Muscle of leg (tissue), 16 donors: ENCODE results near the gene SRSF3. TPM values are rescaled to one million over a fixed set of nuclear protein-coding genes. Genes with fewer than 3 reads are reported as not detected.
A peak's percentile ranks its signal among the peaks of the same experiment; 100 is the strongest.

Source experiments
- DNase-seq: peaks from one replicate; pipeline ENCODE4 v3.0.0; 2013
- H3K27ac ChIP-seq: one replicate; pipeline ENCODE4 v1.5.1; 2013; ENCODE audit warnings: mild to moderate bottlenecking, low read length, control low read depth
- H3K27me3 ChIP-seq: one replicate; pipeline ENCODE4 v1.6.1; 2013; ENCODE audit warnings: low read length; ENCODE audit not compliant: control insufficient read depth, insufficient read depth
- H3K36me3 ChIP-seq: one replicate; pipeline ENCODE4 v1.6.1; 2013; ENCODE audit warnings: low read length; ENCODE audit not compliant: control insufficient read depth, insufficient read depth
- H3K4me1 ChIP-seq: one replicate; pipeline ENCODE4 v1.6.1; 2013; ENCODE audit warnings: low read length; ENCODE audit not compliant: control insufficient read depth, insufficient read depth
- H3K4me3 ChIP-seq: one replicate; pipeline ENCODE4 v1.5.1; 2013; ENCODE audit warnings: low read length, control low read depth
- H3K9me3 ChIP-seq: replicated peaks from 2 replicates; pipeline ENCODE4 v1.6.1; 2013; ENCODE audit warnings: low read depth, low read length; ENCODE audit not compliant: control insufficient read depth
- WGBS: methylation state at CpG from one replicate; pipeline ENCODE4 v1.1.5; 2013; ENCODE audit warnings: missing lambda C conversion rate; ENCODE audit not compliant: insufficient coverage; 5-methylcytosine and 5-hydroxymethylcytosine counted together
- long read RNA-seq, 11 donors: transcript quantifications; one replicate each; lab custom pipeline, GENCODE V29; 2026
- polyA plus RNA-seq, 8 donors: library from polyadenylated mRNA; unstranded; fragments of 120-200 nt; gene quantifications; one replicate each; pipeline versions ENCODE4 v1.2.1 to v1.2.3, GENCODE V29; 2013; ENCODE audit warnings: inconsistent platforms in 1 of 8, low replicate concordance in 1 of 8; ENCODE audit not compliant: insufficient read length in 8 of 8, insufficient read depth in 1 of 8
- total RNA-seq: library from RNA; stranded (reverse); fragments of 120-200 nt; gene quantifications from one replicate; pipeline ENCODE4 v1.2.4, GENCODE V29; 2013

Gene SRSF3
- 261 TPM for total RNA-seq
- 100 to 1,000 TPM; 308 to 413 (median 326) TPM for polyA plus RNA-seq
- long read RNA-seq, donor 1, full-length matches to known transcripts, result 85 of 90 reads
- long read RNA-seq, donor 1, partial matches to known transcripts, result 5 of 90 reads
- long read RNA-seq, donor 1, other reads (novel, unspliced or antisense), result 0 of 90 reads
- long read RNA-seq, donor 2, full-length matches to known transcripts, result 36 of 36 reads
- long read RNA-seq, donor 2, partial matches to known transcripts, result 0 of 36 reads
- long read RNA-seq, donor 2, other reads (novel, unspliced or antisense), result 0 of 36 reads
- long read RNA-seq, donor 3, full-length matches to known transcripts, result 148 of 159 reads
- long read RNA-seq, donor 3, partial matches to known transcripts, result 5 of 159 reads
- long read RNA-seq, donor 3, other reads (novel, unspliced or antisense), result 6 of 159 reads
- long read RNA-seq, donor 4, full-length matches to known transcripts, result 128 of 139 reads
- long read RNA-seq, donor 4, partial matches to known transcripts, result 11 of 139 reads
- long read RNA-seq, donor 4, other reads (novel, unspliced or antisense), result 0 of 139 reads
- long read RNA-seq, donor 5, full-length matches to known transcripts, result 483 of 544 reads
- long read RNA-seq, donor 5, partial matches to known transcripts, result 43 of 544 reads
- long read RNA-seq, donor 5, other reads (novel, unspliced or antisense), result 18 of 544 reads
- long read RNA-seq, donor 6, full-length matches to known transcripts, result 381 of 419 reads
- long read RNA-seq, donor 6, partial matches to known transcripts, result 31 of 419 reads
- long read RNA-seq, donor 6, other reads (novel, unspliced or antisense), result 7 of 419 reads
- long read RNA-seq, donor 7, full-length matches to known transcripts, result 333 of 388 reads
- long read RNA-seq, donor 7, partial matches to known transcripts, result 49 of 388 reads
- long read RNA-seq, donor 7, other reads (novel, unspliced or antisense), result 6 of 388 reads
- long read RNA-seq, donor 8, full-length matches to known transcripts, result 180 of 201 reads
- long read RNA-seq, donor 8, partial matches to known transcripts, result 13 of 201 reads
- long read RNA-seq, donor 8, other reads (novel, unspliced or antisense), result 8 of 201 reads
- long read RNA-seq, donor 9, full-length matches to known transcripts, result 234 of 254 reads
- long read RNA-seq, donor 9, partial matches to known transcripts, result 20 of 254 reads
- long read RNA-seq, donor 9, other reads (novel, unspliced or antisense), result 0 of 254 reads
- long read RNA-seq, donor 10, full-length matches to known transcripts, result 378 of 422 reads
- long read RNA-seq, donor 10, partial matches to known transcripts, result 32 of 422 reads
- long read RNA-seq, donor 10, other reads (novel, unspliced or antisense), result 12 of 422 reads
- long read RNA-seq, donor 11, full-length matches to known transcripts, result 244 of 275 reads
- long read RNA-seq, donor 11, partial matches to known transcripts, result 31 of 275 reads
- long read RNA-seq, donor 11, other reads (novel, unspliced or antisense), result 0 of 275 reads

- H3K4me1 ChIP-seq, result peaks cover 27% of the 10 kb centered on the region
- under 1% methylated on average over 51 of the region's 58 CpGs for WGBS
- H3K27ac ChIP-seq, result peak within 1 kb of the TSS; percentile 99
- peak within 1 kb of the TSS; percentile 74 for H3K4me3 ChIP-seq
- no peaks in the 10 kb centered on the region for H3K9me3 ChIP-seq
- DNase-seq, result peak; percentile 99
- peaks cover 21% of the 10 kb centered on the region for H3K36me3 ChIP-seq
- H3K27me3 ChIP-seq, result no peaks in the 10 kb centered on the region
Observed at GRCh38 chr6:36594029-36594815, at the start of gene SRSF3. TSS of gene SRSF3 (plus strand) at chr6:36594362. CDS start at chr6:36596763, 2,401 bp downstream.

- Histone ChIP-seq H3K27me3 (no peaks in the 10 kb centered on the region), H3K27ac (peak overlapping the region; percentile 94), H3K36me3 (no peaks in the 10 kb centered on the region), H3K4me3 (peak overlapping the region; percentile 89), H3K4me1 (peaks cover 3% of the 10 kb centered on the region), H3K9me3 (no peaks in the 10 kb centered on the region)
- DNase-seq, result no peak
- 50% methylated on average over 2 of the region's 3 CpGs for WGBS
Observed at GRCh38 chr6:36545767-36546307, 48.3 kb upstream of the SRSF3 start.

- no peaks in the 10 kb centered on the region for H3K36me3 ChIP-seq
- no peaks in the 10 kb centered on the region for H3K27me3 ChIP-seq
- H3K9me3 ChIP-seq, result no peaks in the 10 kb centered on the region
- H3K4me1 ChIP-seq, result peaks cover 3% of the 10 kb centered on the region
- WGBS, result 0% methylated on average over 12 of the region's 15 CpGs
- peak overlapping the region; percentile 94 for H3K27ac ChIP-seq
- H3K4me3 ChIP-seq, result peak overlapping the region; percentile 89
- peak; percentile 79 for DNase-seq
Observed at GRCh38 chr6:36546308-36546919, 47.7 kb upstream of the SRSF3 start.

GRCh38 chr6:36546920-36547645 lies 47.1 kb upstream of the SRSF3 start, which contains the start of gene STK38:
TSS of gene STK38 (minus strand) at chr6:36547479. CDS start at chr6:36540202, 7,277 bp downstream.
- peak; percentile 94 for DNase-seq

GRCh38 chr6:36547646-36548400 lies 46.3 kb upstream of the SRSF3 start:
- H3K27me3 ChIP-seq, result no peaks in the 10 kb centered on the region
- no peak for DNase-seq
- peak overlapping the region; percentile 32 for H3K27ac ChIP-seq
- WGBS, result 30% methylated on average over 2 of the region's 13 CpGs
- no peak overlapping the region for H3K4me3 ChIP-seq
- no peaks in the 10 kb centered on the region for H3K36me3 ChIP-seq
- peaks cover 3% of the 10 kb centered on the region for H3K4me1 ChIP-seq
- no peaks in the 10 kb centered on the region for H3K9me3 ChIP-seq

More at GRCh38 chr6:36546920-36547645, 47.1 kb upstream of the SRSF3 start, which contains the start of gene STK38:
- H3K27ac ChIP-seq, result peak within 1 kb of the TSS; percentile 94
- peak within 1 kb of the TSS; percentile 89 for H3K4me3 ChIP-seq
- H3K9me3 ChIP-seq, result no peaks in the 10 kb centered on the region
- no peaks in the 10 kb centered on the region for H3K36me3 ChIP-seq
- peaks cover 3% of the 10 kb centered on the region for H3K4me1 ChIP-seq
- under 1% methylated on average over 40 of the region's 51 CpGs for WGBS
- no peaks in the 10 kb centered on the region for H3K27me3 ChIP-seq

- WGBS, result 92% methylated on average over 2 of the region's 2 CpGs
- H3K27me3 ChIP-seq, result no peaks in the 10 kb centered on the region
- no peaks in the 10 kb centered on the region for H3K9me3 ChIP-seq
- H3K36me3 ChIP-seq, result no peaks in the 10 kb centered on the region
- no peak overlapping the region for H3K4me3 ChIP-seq
- no peak overlapping the region for H3K27ac ChIP-seq
- peaks cover 3% of the 10 kb centered on the region for H3K4me1 ChIP-seq
- no peak for DNase-seq
Observed at GRCh38 chr6:36548401-36548743, 45.8 kb upstream of the SRSF3 start.

- no peak overlapping the region for H3K27ac ChIP-seq
- H3K4me1 ChIP-seq, result peaks cover 6% of the 10 kb centered on the region
- H3K9me3 ChIP-seq, result no peaks in the 10 kb centered on the region
- WGBS, result 80% methylated on average over 1 of the region's 1 CpG
- no peak for DNase-seq
- no peak overlapping the region for H3K4me3 ChIP-seq
- no peaks in the 10 kb centered on the region for H3K27me3 ChIP-seq
- no peaks in the 10 kb centered on the region for H3K36me3 ChIP-seq
Observed at GRCh38 chr6:36550473-36551000, 43.6 kb upstream of the SRSF3 start.
